Measurements from ENCODE around the gene PLEKHG5. TPM values are rescaled to one million over a fixed set of nuclear protein-coding genes. Genes with fewer than 3 reads are reported as not detected.
"Not testable (repeated sequence)": the region's sequence is repeated elsewhere in the genome, so short reads cannot be mapped to it uniquely, and the experiment has no call there.

PLEKHG5 gene
- total RNA-seq, 1 donor from 2014 or later, result 42.9 TPM

- peak; percentile 30 for TF ChIP-seq CTCF (IDR thresholded peaks at IDR 0.05; ENCODE audit: insufficient read depth, low read length, severe bottlenecking)
- H3K27me3 ChIP-seq (ENCODE audit: control insufficient read depth, insufficient read depth, low read length), result peaks cover 9% of the 10 kb centered on the region
- H3K36me3 ChIP-seq (ENCODE audit: control insufficient read depth, insufficient read depth, low read length), result no peaks in the 10 kb centered on the region
- FAIRE-seq (no peak), DNase-seq (ENCODE audit: low read depth) (no peak)
- no peak overlapping the region for H3K4me3 ChIP-seq (ENCODE audit: low read depth, low read length)
Observed at GRCh38 chr1:6447818-6448748, 43.4 kb downstream of the PLEKHG5 start.

- no peak for TF ChIP-seq CTCF (IDR thresholded peaks at IDR 0.05; ENCODE audit: insufficient read depth, low read length, severe bottlenecking)
- H3K36me3 ChIP-seq (ENCODE audit: control insufficient read depth, insufficient read depth, low read length), result no peaks in the 10 kb centered on the region
- H3K4me3 ChIP-seq (ENCODE audit: low read depth, low read length), result no peak overlapping the region
- peaks cover 9% of the 10 kb centered on the region for H3K27me3 ChIP-seq (ENCODE audit: control insufficient read depth, insufficient read depth, low read length)
- no peak for FAIRE-seq
- no peak for DNase-seq (ENCODE audit: low read depth)
Observed at GRCh38 chr1:6447016-6447817, 44.2 kb downstream of the PLEKHG5 start.

GRCh38 chr1:6446665-6447015 is 44.8 kb downstream of the PLEKHG5 start:
- FAIRE-seq (no peak), DNase-seq (ENCODE audit: low read depth) (no peak)
- Histone ChIP-seq H3K36me3 (ENCODE audit: control insufficient read depth, insufficient read depth, low read length) (no peaks in the 10 kb centered on the region), H3K4me3 (ENCODE audit: low read depth, low read length) (no peak overlapping the region), H3K27me3 (ENCODE audit: control insufficient read depth, insufficient read depth, low read length) (peaks cover 9% of the 10 kb centered on the region)
- TF ChIP-seq CTCF (IDR thresholded peaks at IDR 0.05; ENCODE audit: insufficient read depth, low read length, severe bottlenecking), result no peak

- not testable (repeated sequence) for H3K36me3 ChIP-seq (ENCODE audit: control insufficient read depth, insufficient read depth, low read length); H3K4me3 ChIP-seq (ENCODE audit: low read depth, low read length); DNase-seq (ENCODE audit: low read depth); H3K27me3 ChIP-seq (ENCODE audit: control insufficient read depth, insufficient read depth, low read length)
- peak; percentile 66 for FAIRE-seq
Observed at GRCh38 chr1:6445929-6446328, 45.5 kb downstream of the PLEKHG5 start.

- peaks cover 9% of the 10 kb centered on the region for H3K27me3 ChIP-seq (ENCODE audit: control insufficient read depth, insufficient read depth, low read length)
- H3K36me3 ChIP-seq (ENCODE audit: control insufficient read depth, insufficient read depth, low read length), result no peaks in the 10 kb centered on the region
- DNase-seq (ENCODE audit: low read depth) (no peak), FAIRE-seq (peak; percentile 97)
- TF ChIP-seq CTCF (IDR thresholded peaks at IDR 0.05; ENCODE audit: insufficient read depth, low read length, severe bottlenecking), result peak; percentile 78
- H3K4me3 ChIP-seq (ENCODE audit: low read depth, low read length), result no peak overlapping the region
Observed at GRCh38 chr1:6445062-6445763, 46.3 kb downstream of the PLEKHG5 start.

- Histone ChIP-seq H3K36me3 (ENCODE audit: control insufficient read depth, insufficient read depth, low read length) (no peaks in the 10 kb centered on the region), H3K4me3 (ENCODE audit: low read depth, low read length) (no peak overlapping the region), H3K27me3 (ENCODE audit: control insufficient read depth, insufficient read depth, low read length) (peaks cover 9% of the 10 kb centered on the region)
- no peak for TF ChIP-seq CTCF (IDR thresholded peaks at IDR 0.05; ENCODE audit: insufficient read depth, low read length, severe bottlenecking)
- DNase-seq (ENCODE audit: low read depth) (no peak), FAIRE-seq (no peak)
Observed at GRCh38 chr1:6444377-6444776, 47.1 kb downstream of the PLEKHG5 start.
